Left lung (tissue), 10 donors: Measurements from ENCODE around the gene RIT2. TPM values are rescaled to one million over a fixed set of nuclear protein-coding genes. Genes with fewer than 3 reads are reported as not detected.

Experiments used
- ATAC-seq: fragments of 200-7000 bp; cut with Tn5 transposase; one replicate; pipeline ENCODE4 v1.9.1; 2020; ENCODE audit warnings: moderate library complexity
- DNase-seq, 4 donors: peaks; one replicate each; pipeline ENCODE4 v3.0.0-alpha.2; 2013 to 2020
- H3K27ac ChIP-seq, 2 donors: fragments of 200-600 bp; sonication (generic) in 1 of 2; one replicate each; pipeline versions ENCODE4 v1.5.0 to v1.8.0; 2020 to 2021
- H3K27me3 ChIP-seq, 2 donors: fragments of 200-600 bp; sonication (generic) in 1 of 2; one replicate each; pipeline versions ENCODE4 v1.5.0 to v1.8.0; 2020 to 2021
- H3K36me3 ChIP-seq, 2 donors: fragments of 200-600 bp; sonication (generic) in 1 of 2; one replicate each; pipeline versions ENCODE4 v1.5.0 to v1.8.0; 2020 to 2021
- H3K4me1 ChIP-seq, 2 donors: fragments of 200-600 bp; one replicate each; pipeline ENCODE4 v1.8.0; 2021
- H3K4me3 ChIP-seq, 2 donors: fragments of 200-600 bp; sonication (generic) in 1 of 2; one replicate each; pipeline versions ENCODE4 v1.5.0 to v1.8.0; 2020 to 2021; ENCODE audit warnings: mild to moderate bottlenecking in 1 of 2
- H3K9me3 ChIP-seq, 2 donors: fragments of 200-600 bp; sonication (generic) in 1 of 2; one replicate each; pipeline versions ENCODE4 v1.5.0 to v1.8.0; 2020 to 2021
- CTCF ChIP-seq, 2 donors: fragments of 200-600 bp; sonication (generic) in 1 of 2; IDR thresholded peaks; one replicate each; pipeline versions ENCODE4 v1.5.0 to v1.8.0; 2021; ENCODE audit warnings: antibody characterized with exemption in 2 of 2
- intact Hi-C, 2 donors: fragments of 100-400 bp; cut with DNase I; formaldehyde crosslinking; loops; one replicate each; pipeline versions ENCODE4 v1.11.2 to v1.14.2; 2022
- polyA plus RNA-seq, 6 donors: library from polyadenylated mRNA; unstranded; fragments of 120-200 nt; gene quantifications; one replicate each; pipeline ENCODE4 v1.2.1, GENCODE V29; 2013; ENCODE audit not compliant: insufficient read length in 6 of 6
- total RNA-seq, 2 donors: library from RNA; stranded (reverse); fragmentation: NEBNext Ultra II Directional; extraction: Animal tissue kit (Norgen Biotek cat#: 25700); gene quantifications; one replicate each; pipeline ENCODE4 v1.2.1, GENCODE V29; 2021
- donor health status: DM: no; HTN: yes; CAD: no.
- donor health status: DM: no; HTN: no; CAD: no.

RIT2 gene
- total and polyA plus RNA-seq, 8 donors, result not detected

GRCh38 chr18:43116699-43117294 lies 1.3 kb upstream of the RIT2 start:
- H3K36me3 ChIP-seq, result no peaks in the 10 kb centered on the region
- no peaks in the 10 kb centered on the region for H3K27me3 ChIP-seq
- ATAC-seq, result no peak
- intact Hi-C loops, result no loop called here
- no peak for TF ChIP-seq CTCF (IDR thresholded peaks at IDR 0.05)
- no peaks in the 10 kb centered on the region for H3K4me1 ChIP-seq
- no peaks in the 10 kb centered on the region for H3K9me3 ChIP-seq
- DNase-seq, result no peak
- no peak overlapping the region for H3K4me3 ChIP-seq
- H3K27ac ChIP-seq, result no peak overlapping the region

GRCh38 chr18:43113220-43113895 lies 2.1 kb downstream of the RIT2 start:
- ATAC-seq (no peak), DNase-seq (no peak)
- H3K4me3 ChIP-seq, result no peak overlapping the region
- no peaks in the 10 kb centered on the region for H3K4me1 ChIP-seq
- H3K27me3 ChIP-seq, result no peaks in the 10 kb centered on the region
- H3K27ac ChIP-seq, result no peak overlapping the region
- intact Hi-C loops, result no loop called here
- TF ChIP-seq CTCF (IDR thresholded peaks at IDR 0.05), result no peak
- no peaks in the 10 kb centered on the region for H3K9me3 ChIP-seq
- H3K36me3 ChIP-seq, result no peaks in the 10 kb centered on the region

- no peak for TF ChIP-seq CTCF (IDR thresholded peaks at IDR 0.05)
- Histone ChIP-seq H3K4me3 (no peak overlapping the region), H3K4me1 (no peaks in the 10 kb centered on the region), H3K27ac (no peak overlapping the region), H3K27me3 (no peaks in the 10 kb centered on the region), H3K36me3 (no peaks in the 10 kb centered on the region), H3K9me3 (no peaks in the 10 kb centered on the region)
- DNase-seq (no peak), ATAC-seq (no peak)
- intact Hi-C loops, result no loop called here
Observed at GRCh38 chr18:43108882-43109281, 6.6 kb downstream of the RIT2 start.

DNA sequence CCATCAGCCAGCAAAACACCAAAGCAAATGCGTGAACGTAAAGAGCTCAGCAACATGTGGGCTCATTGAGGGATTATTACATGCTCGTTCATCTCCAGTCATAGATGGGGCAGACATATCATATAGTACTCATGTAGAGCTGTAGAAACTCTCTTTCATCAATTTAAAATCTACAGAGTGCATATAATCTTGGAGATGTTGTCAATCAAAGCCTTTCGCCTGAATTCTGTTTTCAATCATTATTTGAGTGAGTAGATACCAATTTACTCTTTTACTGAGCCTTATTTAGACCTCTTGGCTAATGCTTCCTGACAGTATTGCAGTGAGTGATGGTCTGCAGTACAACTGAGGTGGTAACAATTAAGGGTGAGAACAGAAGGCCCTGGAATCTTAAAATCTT lies 7.0 kb downstream of the RIT2 start:
- TF ChIP-seq CTCF (IDR thresholded peaks at IDR 0.05), result no peak
- H3K27ac ChIP-seq, result no peak overlapping the region
- no peaks in the 10 kb centered on the region for H3K27me3 ChIP-seq
- no peaks in the 10 kb centered on the region for H3K4me1 ChIP-seq
- H3K9me3 ChIP-seq, result no peaks in the 10 kb centered on the region
- ATAC-seq (no peak), DNase-seq (no peak)
- H3K36me3 ChIP-seq, result no peaks in the 10 kb centered on the region
- intact Hi-C loops, result no loop called here
- no peak overlapping the region for H3K4me3 ChIP-seq

GRCh38 chr18:43093646-43094045 lies 21.8 kb downstream of the RIT2 start:
- no peaks in the 10 kb centered on the region for H3K9me3 ChIP-seq
- intact Hi-C loops, result no loop called here
- no peaks in the 10 kb centered on the region for H3K4me1 ChIP-seq
- H3K4me3 ChIP-seq, result no peak overlapping the region
- no peaks in the 10 kb centered on the region for H3K27me3 ChIP-seq
- H3K27ac ChIP-seq, result no peak overlapping the region
- no peak for ATAC-seq
- no peaks in the 10 kb centered on the region for H3K36me3 ChIP-seq
- DNase-seq, result no peak
- no peak for TF ChIP-seq CTCF (IDR thresholded peaks at IDR 0.05)
